Adrenal gland (tissue), 12 donors: ENCODE data around the gene OR9Q2. TPM values are rescaled to one million over a fixed set of nuclear protein-coding genes. Genes with fewer than 3 reads are reported as not detected.

Source experiments
- DNase-seq, 7 donors: peaks; one replicate each; pipeline ENCODE4 v3.0.0-alpha.2; 2019 to 2020
- H3K27ac ChIP-seq, 5 donors: fragments of 200-600 bp; sonication (generic) in 4 of 5; 1 replicate in 3 of 5; 2 replicates in 2 of 5; pipeline versions ENCODE4 v1.5.1 to v1.8.0; 2016 to 2020; ENCODE audit warnings: mild to moderate bottlenecking in 1 of 5
- H3K27me3 ChIP-seq: fragments of 200-600 bp; 2 replicates; pipeline ENCODE4 v1.8.0; 2021
- H3K36me3 ChIP-seq, 2 donors: fragments of 200-600 bp; replicated peaks in 1 of 2; 1 replicate in 1 of 2; 2 replicates in 1 of 2; pipeline versions ENCODE4 v1.5.1 to v1.8.0; 2018 to 2022
- H3K4me1 ChIP-seq, 2 donors: fragments of 200-600 bp; replicated peaks in 1 of 2; 1 replicate in 1 of 2; 2 replicates in 1 of 2; pipeline versions ENCODE4 v1.5.1 to v1.8.0; 2018 to 2021
- H3K4me3 ChIP-seq, 4 donors: fragments of 200-600 bp; sonication (generic) in 3 of 4; one replicate each; pipeline ENCODE4 v1.5.1; 2016 to 2018
- H3K9me3 ChIP-seq, 3 donors: fragments of 200-600 bp; sonication (generic) in 1 of 3; replicated peaks in 1 of 3; 1 replicate in 2 of 3; 2 replicates in 1 of 3; pipeline versions ENCODE4 v1.5.1 to v1.8.0; 2016 to 2021
- POLR2A ChIP-seq, 2 donors: fragments of 450-650 bp; IDR thresholded peaks; one replicate each; pipeline ENCODE4 v1.6.1; 2017; ENCODE audit warnings: antibody characterized with exemption in 2 of 2, mild to moderate bottlenecking in 2 of 2, moderate library complexity in 1 of 2
- WGBS, 4 donors: extraction: QIAGEN DNeasy Blood & Tissue Kit in 2 of 4; methylation state at CpG; one replicate each; pipeline versions ENCODE4 v1.1.5 to v1.1.7; 2013 to 2017; 5-methylcytosine and 5-hydroxymethylcytosine counted together
- intact Hi-C, 2 donors: fragments of 100-400 bp; cut with DNase I; formaldehyde crosslinking; loops; one replicate each; pipeline versions ENCODE4 v1.14.1 to v1.15.0; 2022 to 2023
- polyA plus RNA-seq, 3 donors: library from polyadenylated mRNA; stranded (reverse); fragments of 200-250 nt in 2 of 3; fragments of 350-450 nt in 1 of 3; fragmentation: Illumina TruSeq in 1 of 3; extraction: RNeasy Lipid Tissue Mini Kit (QIAGEN cat#74804) in 1 of 3; gene quantifications; one replicate each; pipeline ENCODE4 v1.2.3, GENCODE V29; 2013 to 2014
- total RNA-seq, 9 donors: library from RNA; depleted of rRNA in 4 of 9; stranded (reverse); fragments of >200 nt in 4 of 9; fragments of 120-200 nt in 1 of 9; fragmentation: NEBNext Ultra II Directional in 1 of 9; extraction: Animal tissue kit (Norgen Biotek cat#: 25700) in 1 of 9; gene quantifications; one replicate each; pipeline versions ENCODE4 v1.1.0 to v1.2.4, GENCODE V29; 2013 to 2023
- TF ChIP-seq, protein P1 (sequence below), 6 experiments: fragments of 450-650 bp in 4 of 6; fragments of 200-600 bp in 2 of 6; sonication (generic) in 1 of 6; IDR thresholded peaks; 1 replicate in 5 of 6; 2 replicates in 1 of 6; pipeline versions ENCODE4 v1.5.1 to v1.8.0; 2016 to 2021; ENCODE audit warnings: antibody characterized with exemption in 6 of 6, mild to moderate bottlenecking in 2 of 6, moderate library complexity in 1 of 6
- donor health status: healthy with polysubstance abuse.
- donor health status: Bipolar disorder and iron deficiency.
- donor health status: DM: yes; HTN: yes; CAD: no.
- donor health status: DM: no; HTN: no; CAD: no.
- donor health status: DM: no; HTN: no; CAD: no.
- donor health status: DM: yes; HTN: yes; CAD: no.

Gene OR9Q2
- total and polyA plus RNA-seq, 12 donors, result not detected

DNA sequence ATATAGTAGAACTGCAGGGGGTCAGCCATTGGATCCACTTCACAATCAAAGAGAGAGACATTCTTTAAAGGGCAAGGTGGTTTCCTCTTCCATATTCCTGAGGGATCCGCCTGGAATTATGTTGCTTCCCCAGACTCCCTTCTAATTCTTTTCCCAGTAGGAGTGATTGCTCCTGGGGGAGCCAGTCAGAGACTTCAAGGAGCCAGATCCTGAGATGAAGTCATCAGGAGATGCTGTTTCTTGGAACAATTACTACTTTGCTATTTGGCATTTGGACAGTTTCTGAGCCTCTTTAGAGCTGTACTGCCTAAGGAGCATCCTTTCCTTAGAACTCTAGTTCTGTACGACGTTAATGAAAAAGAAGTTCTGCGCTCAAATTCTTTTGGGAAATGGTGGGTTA lies 1.9 kb upstream of the OR9Q2 start:
- no peak for DNase-seq
- 81 to 85% (median 85%) methylated on average over 4 of the region's 4 CpGs for WGBS, 4 donors
- H3K9me3 ChIP-seq, result no peaks in the 10 kb centered on the region
- TF ChIP-seq, protein P1, sequence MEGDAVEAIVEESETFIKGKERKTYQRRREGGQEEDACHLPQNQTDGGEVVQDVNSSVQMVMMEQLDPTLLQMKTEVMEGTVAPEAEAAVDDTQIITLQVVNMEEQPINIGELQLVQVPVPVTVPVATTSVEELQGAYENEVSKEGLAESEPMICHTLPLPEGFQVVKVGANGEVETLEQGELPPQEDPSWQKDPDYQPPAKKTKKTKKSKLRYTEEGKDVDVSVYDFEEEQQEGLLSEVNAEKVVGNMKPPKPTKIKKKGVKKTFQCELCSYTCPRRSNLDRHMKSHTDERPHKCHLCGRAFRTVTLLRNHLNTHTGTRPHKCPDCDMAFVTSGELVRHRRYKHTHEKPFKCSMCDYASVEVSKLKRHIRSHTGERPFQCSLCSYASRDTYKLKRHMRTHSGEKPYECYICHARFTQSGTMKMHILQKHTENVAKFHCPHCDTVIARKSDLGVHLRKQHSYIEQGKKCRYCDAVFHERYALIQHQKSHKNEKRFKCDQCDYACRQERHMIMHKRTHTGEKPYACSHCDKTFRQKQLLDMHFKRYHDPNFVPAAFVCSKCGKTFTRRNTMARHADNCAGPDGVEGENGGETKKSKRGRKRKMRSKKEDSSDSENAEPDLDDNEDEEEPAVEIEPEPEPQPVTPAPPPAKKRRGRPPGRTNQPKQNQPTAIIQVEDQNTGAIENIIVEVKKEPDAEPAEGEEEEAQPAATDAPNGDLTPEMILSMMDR (IDR thresholded peaks at IDR 0.05), result no peak
- TF ChIP-seq POLR2A (IDR thresholded peaks at IDR 0.05), result no peak
- intact Hi-C loops, result no loop called here
- no peak overlapping the region for H3K27ac ChIP-seq
- H3K4me1 ChIP-seq, result no peaks in the 10 kb centered on the region
- H3K36me3 ChIP-seq, result no peaks in the 10 kb centered on the region
- no peaks in the 10 kb centered on the region for H3K27me3 ChIP-seq
- no peak overlapping the region for H3K4me3 ChIP-seq

DNA sequence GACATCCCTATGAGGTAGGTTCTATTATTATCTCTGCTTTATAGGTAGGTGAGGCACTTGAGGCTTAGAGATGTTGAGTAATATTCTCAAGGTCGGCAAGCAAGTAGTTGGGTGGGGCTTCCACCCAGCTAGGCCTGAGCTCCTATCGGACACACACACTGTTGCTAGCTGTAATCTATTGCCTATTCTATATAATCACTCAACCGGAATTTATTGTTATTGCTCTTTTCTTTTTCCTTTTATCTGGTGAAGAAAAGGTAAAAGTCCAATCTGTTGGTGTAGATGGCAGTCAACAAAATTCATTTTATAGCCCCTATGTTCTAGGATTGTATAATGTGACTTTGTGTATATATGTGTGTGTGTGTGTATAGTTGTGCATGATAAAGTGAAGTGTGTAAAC lies 3.4 kb downstream of the OR9Q2 start:
- no peaks in the 10 kb centered on the region for H3K36me3 ChIP-seq
- 56 to 72% (median 65%) methylated on average over 3 of the region's 3 CpGs for WGBS, 4 donors
- no peak overlapping the region for H3K4me3 ChIP-seq
- H3K4me1 ChIP-seq, result no peaks in the 10 kb centered on the region
- no peak for TF ChIP-seq POLR2A (IDR thresholded peaks at IDR 0.05)
- TF ChIP-seq, protein P1 (IDR thresholded peaks at IDR 0.05), result no peak
- H3K27ac ChIP-seq, result no peak overlapping the region
- intact Hi-C loops, result no loop called here
- no peaks in the 10 kb centered on the region for H3K9me3 ChIP-seq
- DNase-seq, result no peak
- H3K27me3 ChIP-seq, result no peaks in the 10 kb centered on the region

DNA sequence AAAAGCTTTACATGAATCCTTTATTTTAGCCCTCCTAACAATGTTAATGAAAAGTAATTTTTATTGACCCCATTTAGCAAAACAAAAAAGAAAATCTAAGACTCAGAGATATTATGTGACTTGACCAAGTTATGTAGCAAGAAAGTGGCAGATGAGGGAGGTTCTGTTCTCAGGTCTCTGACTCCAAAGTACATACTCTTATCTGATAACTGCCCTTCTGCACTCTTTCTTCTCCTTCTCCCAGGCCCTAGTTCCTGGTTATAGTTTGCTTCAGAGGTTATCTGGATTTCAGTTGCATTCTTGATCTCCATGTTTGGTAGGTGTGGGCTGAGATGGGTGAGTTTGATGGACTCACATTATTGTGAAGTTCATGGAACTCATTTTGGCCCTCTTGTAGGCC lies 4.5 kb downstream of the OR9Q2 start:
- intact Hi-C loops, result no loop called here
- Histone ChIP-seq H3K9me3 (no peaks in the 10 kb centered on the region), H3K4me3 (no peak overlapping the region), H3K27me3 (no peaks in the 10 kb centered on the region), H3K4me1 (no peaks in the 10 kb centered on the region), H3K27ac (no peak overlapping the region), H3K36me3 (no peaks in the 10 kb centered on the region)
- no peak for DNase-seq
- no peak for TF ChIP-seq POLR2A (IDR thresholded peaks at IDR 0.05)
- TF ChIP-seq, protein P1 (IDR thresholded peaks at IDR 0.05), result no peak

DNA sequence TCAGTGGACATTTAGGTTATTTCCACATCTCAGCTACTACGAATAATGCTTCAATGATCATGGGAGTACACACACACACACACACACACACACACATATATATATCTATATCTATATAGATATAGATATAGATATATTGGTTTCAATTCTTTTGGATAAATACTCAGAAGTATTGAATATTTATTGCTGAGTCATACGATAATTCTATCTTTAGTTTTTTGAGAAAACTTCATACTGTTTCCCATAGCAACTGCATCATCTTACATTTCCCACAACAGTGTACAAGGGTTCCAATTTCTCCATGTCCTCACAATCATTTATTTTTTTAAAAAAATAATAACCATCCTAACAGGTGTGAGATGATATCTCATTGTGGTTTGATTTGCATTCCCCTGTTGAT lies 7.1 kb downstream of the OR9Q2 start:
- Histone ChIP-seq H3K4me1 (no peaks in the 10 kb centered on the region), H3K36me3 (no peaks in the 10 kb centered on the region), H3K27me3 (no peaks in the 10 kb centered on the region), H3K4me3 (no peak overlapping the region), H3K27ac (no peak overlapping the region), H3K9me3 (no peaks in the 10 kb centered on the region)
- no peak for TF ChIP-seq POLR2A (IDR thresholded peaks at IDR 0.05)
- TF ChIP-seq, protein P1 (IDR thresholded peaks at IDR 0.05), result no peak
- intact Hi-C loops, result no loop called here
- WGBS, 4 donors, result 66 to 97% (median 75%) methylated on average over 2 of the region's 2 CpGs
- no peak for DNase-seq
